Fibroblast of villous mesenchyme (primary cell): ENCODE results near the gene TAF4. TPM values are rescaled to one million over a fixed set of nuclear protein-coding genes. Genes with fewer than 3 reads are reported as not detected.

ENCODE experiments used
- DNase-seq: peaks from one replicate; pipeline ENCODE4 v3.0.0-alpha.2; 2010; ENCODE audit warnings: low read depth
- H3K4me3 ChIP-seq: 2 replicates; pipeline ENCODE4 v1.5.1; 2011; ENCODE audit warnings: low read depth, mild to moderate bottlenecking, low read length
- total RNA-seq: library from RNA; depleted of rRNA; stranded (reverse); fragments of >200 nt; gene quantifications from 2 replicates; pipeline ENCODE4 v1.2.3, GENCODE V29; 2012
- TF ChIP-seq, protein P1 (sequence below): IDR thresholded peaks from 2 replicates; pipeline ENCODE4 v1.5.1; 2012; ENCODE audit warnings: low read depth, mild to moderate bottlenecking, low read length; ENCODE audit not compliant: insufficient read depth

The TAF4 gene
- total RNA-seq, 1 donor = 3.0 TPM

GRCh38 chr20:62014889-62015537 is 50.7 kb downstream of the TAF4 start:
- TF ChIP-seq, protein P1, sequence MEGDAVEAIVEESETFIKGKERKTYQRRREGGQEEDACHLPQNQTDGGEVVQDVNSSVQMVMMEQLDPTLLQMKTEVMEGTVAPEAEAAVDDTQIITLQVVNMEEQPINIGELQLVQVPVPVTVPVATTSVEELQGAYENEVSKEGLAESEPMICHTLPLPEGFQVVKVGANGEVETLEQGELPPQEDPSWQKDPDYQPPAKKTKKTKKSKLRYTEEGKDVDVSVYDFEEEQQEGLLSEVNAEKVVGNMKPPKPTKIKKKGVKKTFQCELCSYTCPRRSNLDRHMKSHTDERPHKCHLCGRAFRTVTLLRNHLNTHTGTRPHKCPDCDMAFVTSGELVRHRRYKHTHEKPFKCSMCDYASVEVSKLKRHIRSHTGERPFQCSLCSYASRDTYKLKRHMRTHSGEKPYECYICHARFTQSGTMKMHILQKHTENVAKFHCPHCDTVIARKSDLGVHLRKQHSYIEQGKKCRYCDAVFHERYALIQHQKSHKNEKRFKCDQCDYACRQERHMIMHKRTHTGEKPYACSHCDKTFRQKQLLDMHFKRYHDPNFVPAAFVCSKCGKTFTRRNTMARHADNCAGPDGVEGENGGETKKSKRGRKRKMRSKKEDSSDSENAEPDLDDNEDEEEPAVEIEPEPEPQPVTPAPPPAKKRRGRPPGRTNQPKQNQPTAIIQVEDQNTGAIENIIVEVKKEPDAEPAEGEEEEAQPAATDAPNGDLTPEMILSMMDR = no peak
- DNase-seq = no peak
- H3K4me3 ChIP-seq = no peak overlapping the region

DNA sequence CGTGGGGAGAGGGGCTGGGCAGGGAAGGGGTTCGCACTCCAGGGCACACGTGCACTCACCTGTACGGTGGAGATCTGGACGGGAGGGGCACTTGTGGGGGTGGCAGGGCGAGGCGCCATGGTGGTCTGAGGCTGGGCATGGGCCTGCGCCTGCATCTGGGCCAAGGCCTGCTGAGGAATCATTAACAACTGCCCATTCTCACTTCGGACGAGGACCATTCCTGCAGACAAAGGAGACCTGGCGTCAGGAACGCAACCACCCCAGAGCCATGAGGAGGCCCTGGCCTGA is 51.2 kb downstream of the TAF4 start:
- no peak overlapping the region for H3K4me3 ChIP-seq
- no peak for DNase-seq
- TF ChIP-seq, protein P1 = no peak

GRCh38 chr20:62012631-62013030 is 53.0 kb downstream of the TAF4 start:
- TF ChIP-seq, protein P1 = no peak
- H3K4me3 ChIP-seq = no peak overlapping the region
- DNase-seq = no peak

- TF ChIP-seq, protein P1 = no peak
- DNase-seq = no peak
- no peak overlapping the region for H3K4me3 ChIP-seq
Observed at GRCh38 chr20:62011938-62012534, 53.6 kb downstream of the TAF4 start.

DNA sequence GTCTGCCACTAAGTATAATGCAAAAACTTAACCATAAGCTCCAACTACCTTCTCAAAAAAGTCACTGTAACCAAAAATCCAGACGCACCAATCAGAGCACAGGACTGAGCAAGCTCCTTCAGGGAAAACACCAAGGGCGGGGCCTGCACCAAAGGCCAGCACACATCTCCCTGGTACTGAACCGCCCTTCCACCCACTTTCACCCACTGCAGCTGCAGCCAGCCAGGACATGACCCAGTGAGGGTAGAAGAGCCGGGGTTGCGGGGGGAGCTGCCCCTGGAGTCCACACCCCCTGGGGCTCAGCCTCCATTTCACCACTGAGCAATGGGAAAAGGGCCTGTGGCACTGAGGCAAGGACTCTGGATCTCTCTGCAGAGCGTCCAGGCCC is 54.3 kb downstream of the TAF4 start:
- no peak for DNase-seq
- no peak overlapping the region for H3K4me3 ChIP-seq
- TF ChIP-seq, protein P1 = no peak

GRCh38 chr20:62010551-62011402 is 54.9 kb downstream of the TAF4 start:
- DNase-seq = peak; percentile 68
- no peak overlapping the region for H3K4me3 ChIP-seq
- TF ChIP-seq, protein P1 = peak; percentile 72
